ENCODE results near the gene SHB.
"Not testable (repeated sequence)": the region's sequence is repeated elsewhere in the genome, so short reads cannot be mapped to it uniquely, and the experiment has no call there.

The SHB gene

GRCh38 chr9:37971108-37971459 lies 97.9 kb downstream of the SHB start:
- no peak for DNase-seq (ENCODE audit: low read depth in 1 of 2, low spot score in 1 of 2)

- DNase-seq (ENCODE audit: low read depth in 1 of 2, low spot score in 1 of 2) = no peak
These were observed 98.5 kb downstream of the SHB start for GRCh38 chr9:37970301-37971107.

- no peak for DNase-seq (ENCODE audit: low read depth in 1 of 2, low spot score in 1 of 2)
These were observed 99.3 kb downstream of the SHB start for GRCh38 chr9:37969558-37970300.

- no peak for DNase-seq (ENCODE audit: low read depth in 1 of 2, low spot score in 1 of 2)
These were observed 99.9 kb downstream of the SHB start for GRCh38 chr9:37969130-37969529.

GRCh38 chr9:37968228-37968701 lies 100.8 kb downstream of the SHB start:
- DNase-seq (ENCODE audit: low read depth in 1 of 2, low spot score in 1 of 2) = no peak

- DNase-seq (ENCODE audit: low read depth in 1 of 2, low spot score in 1 of 2) = no peak
These were observed 101.3 kb downstream of the SHB start for GRCh38 chr9:37967761-37968080.

- no peak for DNase-seq (ENCODE audit: low read depth in 1 of 2, low spot score in 1 of 2)
These were observed 101.8 kb downstream of the SHB start for GRCh38 chr9:37967014-37967760.

- DNase-seq (ENCODE audit: low read depth in 1 of 2, low spot score in 1 of 2) = no peak
These were observed 102.5 kb downstream of the SHB start for GRCh38 chr9:37966412-37967013.

- DNase-seq (ENCODE audit: low read depth in 1 of 2, low spot score in 1 of 2) = not testable (repeated sequence)
These were observed 103.2 kb downstream of the SHB start for GRCh38 chr9:37965676-37966345.

- DNase-seq (ENCODE audit: low read depth in 1 of 2, low spot score in 1 of 2) = no peak
These were observed 103.9 kb downstream of the SHB start for GRCh38 chr9:37965116-37965515.

- DNase-seq (ENCODE audit: low read depth in 1 of 2, low spot score in 1 of 2) = no peak
These were observed 104.3 kb downstream of the SHB start for GRCh38 chr9:37964740-37965081.

GRCh38 chr9:37963936-37964739 lies 104.9 kb downstream of the SHB start:
- DNase-seq (ENCODE audit: low read depth in 1 of 2, low spot score in 1 of 2) = no peak

GRCh38 chr9:37961351-37961750 lies 107.7 kb downstream of the SHB start:
- no peak for DNase-seq (ENCODE audit: low read depth in 1 of 2, low spot score in 1 of 2)

GRCh38 chr9:37960631-37961030 lies 108.4 kb downstream of the SHB start:
- no peak for DNase-seq (ENCODE audit: low read depth in 1 of 2, low spot score in 1 of 2)

GRCh38 chr9:37959976-37960375 lies 109.1 kb downstream of the SHB start:
- no peak for DNase-seq (ENCODE audit: low read depth in 1 of 2, low spot score in 1 of 2)

- DNase-seq (ENCODE audit: low read depth in 1 of 2, low spot score in 1 of 2) = no peak
These were observed 110.9 kb downstream of the SHB start for GRCh38 chr9:37958154-37958553.

GRCh38 chr9:37957664-37957953 lies 111.4 kb downstream of the SHB start:
- no peak for DNase-seq (ENCODE audit: low read depth in 1 of 2, low spot score in 1 of 2)

GRCh38 chr9:37956904-37957663 lies 111.9 kb downstream of the SHB start:
- DNase-seq (ENCODE audit: low read depth in 1 of 2, low spot score in 1 of 2) = no peak

- no peak for DNase-seq (ENCODE audit: low read depth in 1 of 2, low spot score in 1 of 2)
These were observed 112.6 kb downstream of the SHB start for GRCh38 chr9:37956423-37956820.
